GM18909 (cell line): ENCODE measurements around the gene RELL2.

Source experiments
- ATAC-seq: cut with Tn5 transposase; IDR thresholded peaks from one replicate; pipeline ENCODE4 v1.9.1; 2021; ENCODE audit warnings: mild to moderate bottlenecking; ENCODE audit not compliant: unreplicated experiment, poor library complexity

RELL2 gene

DNA sequence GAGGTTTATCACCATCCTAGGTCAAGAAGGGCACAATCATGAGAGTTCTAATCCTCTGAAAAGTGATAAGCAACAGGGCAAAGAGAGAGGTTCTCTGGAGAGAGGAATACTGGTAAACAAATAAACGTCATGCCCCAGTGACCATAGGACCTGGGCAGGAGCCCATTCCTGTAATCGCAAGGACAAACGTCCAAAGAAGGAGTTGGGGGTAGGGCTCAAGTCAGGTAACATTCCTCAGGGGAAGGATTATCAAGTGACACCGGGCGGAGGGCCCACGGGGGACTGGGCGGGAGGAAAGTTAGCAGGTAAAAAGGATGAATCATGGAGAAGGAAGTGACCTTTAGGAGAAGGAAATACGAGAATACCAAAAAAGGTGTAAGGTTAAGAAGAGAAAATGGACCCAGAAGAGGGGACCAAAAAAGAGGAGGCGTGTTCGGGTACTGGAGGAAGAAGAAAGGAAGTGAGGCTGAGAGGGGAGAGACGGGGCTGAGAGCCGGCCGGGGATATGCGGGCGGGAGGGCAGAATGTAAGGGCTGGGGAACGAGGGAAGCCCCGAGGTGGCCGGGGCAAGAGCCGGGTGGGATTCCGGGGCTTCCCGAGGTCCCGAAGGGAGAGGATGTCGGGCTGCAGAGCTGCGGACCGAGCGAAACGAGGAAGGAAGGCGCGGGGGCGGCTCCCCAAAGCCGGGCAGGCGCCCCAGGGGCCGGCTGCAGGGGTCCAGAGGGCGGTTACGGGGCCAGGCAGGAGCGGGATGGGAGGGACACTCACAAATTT is 18.6 kb upstream of the RELL2 start:
- peak; percentile 40 for ATAC-seq

DNA sequence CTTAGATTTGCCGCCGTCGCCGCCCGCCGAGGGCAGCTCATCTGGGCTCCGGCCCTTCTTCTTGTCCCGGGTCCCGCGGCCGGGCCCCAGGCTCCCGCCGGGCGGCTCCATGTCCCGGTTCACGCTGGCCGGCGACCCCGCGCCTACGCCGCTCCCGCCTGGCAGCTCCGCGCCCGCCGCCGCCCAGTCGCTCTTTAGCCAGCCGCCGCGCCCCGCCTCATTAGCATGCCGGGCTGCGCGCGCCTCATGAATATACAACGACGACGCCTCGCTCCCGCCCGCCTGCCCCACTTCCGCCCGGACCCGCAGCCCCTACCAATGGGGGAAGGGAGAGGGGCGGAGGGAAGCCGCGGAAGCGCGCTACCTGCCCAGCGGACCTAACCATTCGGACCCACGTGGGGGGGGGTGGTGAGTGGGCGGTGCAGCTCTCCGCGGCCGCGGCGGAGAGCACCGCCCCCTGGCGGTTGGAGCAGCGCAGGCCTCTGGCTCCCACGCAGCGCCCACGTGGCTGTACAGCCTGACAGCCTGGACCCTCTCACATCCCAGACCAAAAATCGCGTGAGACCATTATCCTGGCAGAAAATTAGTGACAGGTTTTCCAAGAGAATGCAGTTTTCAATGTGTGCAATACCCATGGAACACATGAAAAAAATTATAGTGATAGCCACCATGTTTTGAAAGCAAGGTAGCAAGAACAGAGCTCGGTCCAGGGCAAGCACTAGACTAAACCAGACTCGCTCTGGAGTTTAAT is 17.8 kb upstream of the RELL2 start, which contains the start of gene DIAPH1:
DIAPH1 (minus strand) TSS at position 197 of the 751 bp plus-strand sequence; CDS start at position 111, 86 bp downstream.
- ATAC-seq = peak; percentile 89

DNA sequence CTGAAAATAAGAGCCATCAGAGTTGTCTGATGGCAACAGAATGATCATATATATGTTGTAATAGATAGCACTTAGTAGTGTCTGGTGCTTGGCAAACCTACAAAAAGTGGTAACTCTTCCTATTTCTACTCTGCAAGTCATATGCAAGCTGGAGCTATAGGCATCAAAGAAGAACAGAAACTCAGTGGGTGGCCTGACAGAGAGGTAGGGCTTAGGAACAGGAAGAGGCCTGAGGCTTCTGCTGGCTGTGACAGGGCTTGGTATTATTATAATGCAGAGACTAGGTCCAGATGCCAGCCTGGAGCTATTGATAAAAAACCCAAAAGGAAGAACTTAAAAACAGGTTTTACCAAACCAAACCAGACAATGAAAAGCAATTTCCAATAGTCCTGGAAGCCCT is 13.6 kb upstream of the RELL2 start:
- peak; percentile 47 for ATAC-seq

DNA sequence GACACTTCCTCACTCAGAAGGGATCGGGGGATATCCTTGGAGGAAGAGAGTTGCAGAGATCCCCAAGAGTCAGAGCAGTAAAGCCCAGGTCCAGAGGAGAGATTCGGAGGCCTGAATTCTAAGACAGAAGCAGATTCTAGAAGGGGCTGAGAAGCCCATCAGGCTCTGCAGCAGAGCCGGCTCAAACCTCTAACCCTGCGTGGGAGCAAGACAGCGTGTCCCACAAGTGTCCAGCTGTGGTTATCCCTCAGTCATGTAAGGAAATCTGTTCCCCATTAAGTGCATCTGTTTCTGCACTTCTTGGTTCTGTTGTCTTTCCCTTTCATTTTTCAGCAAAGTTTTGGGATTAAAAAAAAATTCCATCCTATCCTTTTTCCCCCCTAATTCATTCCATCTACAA is 13.2 kb upstream of the RELL2 start:
- no peak for ATAC-seq

DNA sequence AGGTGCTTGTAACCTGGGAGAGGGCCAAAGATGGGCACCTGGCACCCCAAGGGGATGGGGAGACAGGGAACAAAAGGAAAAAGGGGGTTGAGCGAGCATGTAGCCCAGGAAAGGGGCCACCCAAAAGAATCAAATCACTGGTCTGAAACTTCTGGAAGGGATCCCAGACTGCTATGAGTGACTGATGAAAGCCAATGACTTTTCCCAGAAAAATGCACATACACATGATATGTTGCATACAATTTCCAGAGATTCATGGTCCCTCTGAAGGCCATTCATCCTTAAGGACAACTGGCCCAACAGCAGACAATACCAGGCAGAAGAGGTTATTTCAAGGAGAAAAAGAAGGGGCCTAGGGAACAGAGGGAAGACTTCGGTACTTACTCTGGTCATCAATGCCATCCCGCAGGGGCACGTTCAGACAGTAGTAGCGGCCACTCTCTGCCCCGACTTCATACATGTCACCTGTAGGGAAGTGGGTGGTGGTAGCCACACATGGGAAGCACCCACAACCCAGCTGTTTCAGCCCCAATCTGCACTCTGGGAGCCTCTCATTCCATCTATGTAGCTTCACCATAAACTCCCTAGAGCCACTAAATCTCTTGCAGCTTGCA is 8.5 kb upstream of the RELL2 start:
- no peak for ATAC-seq

DNA sequence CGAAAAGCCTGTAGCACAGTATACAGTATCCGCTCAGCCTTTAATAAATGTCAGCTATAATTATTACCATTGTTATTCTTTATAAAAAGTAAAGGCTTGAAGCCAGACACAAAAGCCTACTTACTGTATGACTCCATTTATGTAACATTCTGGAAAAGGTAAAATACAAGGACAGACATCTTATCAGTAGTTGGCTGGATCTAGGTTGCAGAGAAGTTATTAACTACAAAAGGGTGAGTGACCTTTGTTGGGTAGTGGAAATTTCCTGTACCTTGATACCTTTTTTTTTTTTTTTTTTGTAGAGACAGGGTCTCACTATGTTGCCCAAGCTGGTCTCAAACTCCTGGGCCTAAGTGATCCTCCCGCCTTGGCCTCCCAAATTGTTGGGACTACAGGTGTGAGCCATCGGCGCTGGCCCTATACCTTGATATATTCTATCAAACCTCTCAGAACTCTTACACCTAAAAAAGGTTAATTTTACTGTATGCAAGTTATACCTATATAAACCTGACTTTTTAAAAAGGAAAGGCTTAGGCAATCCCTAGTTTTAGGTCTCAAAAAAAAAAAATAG is 6.1 kb upstream of the RELL2 start:
- ATAC-seq = no peak

DNA sequence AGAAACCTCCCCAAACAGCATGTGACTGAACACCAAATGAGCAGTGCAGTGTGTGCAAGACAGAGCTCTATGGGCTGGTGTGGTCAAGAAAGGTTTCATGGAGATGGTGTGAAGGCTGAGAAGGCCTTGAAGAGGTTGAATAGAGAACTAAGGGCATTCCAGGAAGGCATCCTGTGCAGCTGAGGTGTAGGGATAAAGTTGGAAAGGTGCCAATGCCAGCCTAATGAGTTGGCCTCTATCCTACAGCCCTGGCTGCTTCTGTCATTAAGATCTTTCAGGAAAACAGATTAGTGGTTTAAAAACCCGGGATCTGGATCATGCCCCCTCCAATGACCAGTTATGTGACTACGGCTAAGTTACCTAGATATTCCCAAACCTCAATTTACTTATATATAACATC is 4.1 kb upstream of the RELL2 start:
- no peak for ATAC-seq

DNA sequence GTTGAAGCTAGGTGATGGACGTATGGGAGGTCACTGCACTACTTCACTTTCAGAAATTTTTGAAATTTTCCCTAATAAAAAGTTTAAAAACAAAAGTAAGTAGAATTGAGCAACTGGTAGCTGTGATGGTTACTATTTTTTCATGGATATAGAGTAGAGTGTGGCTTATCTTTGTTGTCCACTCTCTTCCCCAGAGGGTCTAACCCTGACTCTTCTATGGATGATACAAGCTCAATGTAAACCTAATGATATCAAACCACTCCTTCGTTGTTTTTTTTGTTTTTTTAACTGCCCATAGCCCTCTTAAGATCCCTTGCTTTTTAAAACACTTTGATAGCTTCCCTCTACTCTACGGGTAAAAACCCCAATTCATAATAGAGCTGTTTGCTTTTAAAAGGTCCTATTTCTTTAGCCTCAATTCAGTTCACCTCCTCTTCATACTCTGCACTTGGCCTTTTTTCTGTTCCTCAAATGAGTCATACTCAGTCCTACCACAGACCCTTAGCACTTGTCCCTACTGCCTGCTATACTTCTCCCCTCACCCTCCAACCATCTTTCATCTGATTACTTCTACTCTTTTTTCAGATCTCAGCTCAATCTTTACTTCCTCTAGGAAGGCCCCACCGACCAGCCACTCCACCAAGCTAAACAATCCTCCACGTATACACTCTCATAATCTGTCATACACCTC is 2.8 kb upstream of the RELL2 start:
- peak; percentile 75 for ATAC-seq

DNA sequence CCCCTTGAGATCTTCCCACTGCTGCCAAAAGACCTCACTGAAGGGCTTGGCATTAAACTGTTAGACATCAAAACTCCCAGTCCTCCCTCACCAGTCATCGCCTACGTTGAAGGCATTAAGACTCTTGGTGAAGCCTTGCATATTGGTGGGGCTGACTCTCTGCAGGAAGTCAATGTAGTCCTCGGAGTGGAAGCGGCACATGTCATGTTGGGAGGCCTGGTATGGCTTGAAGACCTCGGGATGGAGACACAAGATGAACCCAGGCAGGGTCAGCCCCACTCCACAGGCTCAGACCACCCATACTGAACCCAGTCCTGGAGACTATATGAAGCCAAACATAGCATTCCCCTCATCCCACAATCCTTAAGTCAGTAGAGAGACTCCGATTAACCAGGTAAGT is 2.1 kb upstream of the RELL2 start:
- ATAC-seq = no peak

DNA sequence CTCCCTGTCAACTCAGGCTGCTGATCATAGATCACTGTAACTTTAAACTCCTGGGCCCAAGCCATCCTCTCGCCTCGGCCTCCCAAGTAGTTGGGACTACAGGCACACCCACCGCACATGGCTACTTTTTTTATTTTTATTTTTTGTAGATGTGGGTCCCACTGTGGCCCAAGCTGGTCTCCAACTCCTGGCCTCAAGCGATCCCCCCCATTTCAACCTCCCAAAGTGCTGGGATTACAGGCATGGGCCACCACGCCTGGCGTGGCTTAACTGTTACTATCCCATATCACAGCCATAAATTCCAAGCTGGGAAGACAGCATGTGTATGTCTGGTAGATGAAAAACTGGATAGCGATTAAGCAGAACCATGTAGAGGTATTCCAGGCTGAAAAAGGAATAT is 1.2 kb upstream of the RELL2 start:
- ATAC-seq = no peak

DNA sequence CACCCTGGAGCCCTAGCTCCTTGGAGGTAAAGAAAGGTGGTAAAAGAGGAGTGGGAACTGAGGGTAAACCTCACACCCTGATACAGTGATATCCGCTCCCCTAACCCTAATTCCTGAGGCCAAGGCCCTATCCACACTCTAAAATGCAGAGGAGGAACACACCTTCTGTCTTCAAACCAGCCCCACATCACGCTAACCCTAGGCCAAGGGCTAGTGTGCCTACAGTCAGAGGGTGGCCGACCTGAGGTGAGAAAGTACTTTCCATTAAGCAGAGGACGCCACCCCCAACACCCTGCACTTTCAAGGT is 738 bp upstream of the RELL2 start:
- no peak for ATAC-seq

DNA sequence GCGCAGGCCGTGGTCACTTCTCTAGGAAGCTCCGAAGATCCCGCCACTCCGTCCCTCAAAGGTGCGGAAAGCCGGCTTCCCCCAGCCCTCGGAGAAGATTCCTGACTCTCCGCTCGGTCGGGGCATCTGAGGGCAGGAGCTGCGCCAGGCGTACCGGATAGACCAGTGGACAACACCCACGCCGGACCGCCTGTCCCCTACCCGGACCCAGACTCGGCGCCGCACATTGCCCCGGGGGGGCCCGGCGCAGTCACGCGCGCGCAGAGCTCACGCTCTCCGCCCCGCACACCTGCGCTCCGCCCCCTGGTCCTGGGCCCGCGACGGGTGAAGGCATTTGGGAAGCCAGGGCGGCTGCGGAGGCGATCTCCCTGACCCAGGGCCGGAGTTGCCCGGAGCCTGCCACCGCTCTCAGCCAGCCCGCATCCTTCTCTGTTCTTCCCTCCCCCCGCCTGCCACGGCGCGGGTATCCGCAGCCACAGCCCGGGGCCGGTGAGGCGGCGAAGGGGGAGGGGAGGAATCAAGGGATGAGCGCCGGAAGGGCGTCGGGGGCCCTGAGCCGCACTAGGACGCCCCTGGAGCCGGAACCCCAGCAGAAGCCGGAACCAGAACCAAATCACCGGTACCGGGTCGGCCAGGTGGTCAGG is 448 bp downstream of the RELL2 start:
- peak; percentile 25 for ATAC-seq

DNA sequence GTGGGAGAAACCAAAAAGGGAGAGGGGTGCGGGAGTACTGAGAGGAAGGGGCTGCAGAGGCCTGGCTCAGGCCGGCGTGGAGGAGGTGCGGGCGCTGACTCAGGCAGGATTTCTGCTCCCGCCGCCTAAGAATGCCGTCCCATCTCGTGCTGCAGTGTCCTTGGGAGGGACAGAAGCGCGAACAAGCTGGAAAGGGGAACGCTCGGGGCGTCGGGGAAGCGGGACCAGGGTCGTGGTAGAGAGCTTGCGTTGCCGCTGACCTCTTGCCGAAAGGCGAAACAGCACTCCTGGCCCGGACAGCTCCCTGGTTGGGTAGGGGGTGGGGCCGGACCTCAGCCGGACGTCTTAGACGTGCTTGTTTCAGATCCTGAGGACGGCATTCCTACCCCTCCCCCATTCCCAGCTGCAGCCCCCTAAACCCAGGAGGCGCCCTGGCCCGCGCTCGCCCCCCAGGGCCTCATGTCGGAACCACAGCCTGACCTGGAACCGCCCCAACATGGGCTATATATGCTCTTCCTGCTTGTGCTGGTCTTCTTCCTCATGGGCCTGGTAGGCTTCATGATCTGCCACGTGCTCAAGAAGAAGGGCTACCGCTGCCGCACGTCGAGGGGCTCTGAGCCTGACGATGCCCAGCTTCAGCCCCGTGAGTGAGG is 1.1 kb downstream of the RELL2 start:
- peak; percentile 30 for ATAC-seq

DNA sequence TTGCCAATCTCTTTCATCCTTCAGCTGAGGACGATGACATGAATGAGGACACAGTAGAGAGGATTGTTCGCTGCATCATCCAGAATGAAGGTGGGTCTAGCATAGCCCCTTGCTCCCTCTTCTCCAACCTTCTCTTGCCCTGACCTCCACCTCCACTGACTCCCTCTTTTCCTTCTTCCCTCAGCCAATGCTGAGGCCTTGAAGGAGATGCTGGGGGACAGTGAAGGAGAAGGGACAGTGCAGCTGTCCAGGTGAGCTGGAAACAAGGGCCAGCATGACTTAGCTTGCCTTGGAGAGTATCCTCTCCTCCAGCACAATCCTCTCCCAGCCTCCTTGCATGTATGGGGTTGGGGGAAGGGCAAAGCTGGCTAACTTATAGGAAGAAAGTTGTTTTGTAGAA is 2.0 kb downstream of the RELL2 start:
- ATAC-seq = no peak

DNA sequence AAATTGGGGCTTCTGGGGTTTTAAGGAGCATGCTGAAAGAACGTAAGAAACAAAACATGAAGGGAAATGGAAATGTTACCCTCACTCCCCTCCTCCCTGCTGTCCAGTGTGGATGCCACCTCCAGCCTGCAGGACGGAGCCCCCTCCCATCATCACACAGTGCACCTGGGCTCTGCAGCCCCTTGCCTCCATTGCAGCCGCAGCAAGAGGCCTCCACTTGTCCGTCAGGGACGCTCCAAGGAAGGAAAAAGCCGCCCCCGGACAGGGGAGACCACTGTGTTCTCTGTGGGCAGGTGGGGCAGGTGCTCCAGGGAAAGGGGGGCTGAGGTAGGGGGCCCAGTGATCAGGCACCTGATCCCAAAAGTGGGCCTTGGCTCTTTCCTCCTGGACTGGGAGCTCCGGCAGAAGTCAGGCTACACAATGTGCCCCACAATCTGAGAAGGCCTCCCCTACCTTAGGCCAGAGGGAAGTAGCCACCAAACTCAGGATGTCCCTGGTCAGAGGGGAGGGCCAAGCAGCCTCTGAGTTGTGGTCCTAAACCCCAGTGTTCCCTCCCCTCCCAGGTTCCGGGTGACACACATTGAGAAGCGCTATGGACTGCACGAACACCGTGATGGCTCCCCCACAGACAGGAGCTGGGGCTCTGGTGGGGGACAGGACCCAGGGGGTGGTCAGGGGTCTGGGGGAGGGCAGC is 2.7 kb downstream of the RELL2 start:
- ATAC-seq = no peak

DNA sequence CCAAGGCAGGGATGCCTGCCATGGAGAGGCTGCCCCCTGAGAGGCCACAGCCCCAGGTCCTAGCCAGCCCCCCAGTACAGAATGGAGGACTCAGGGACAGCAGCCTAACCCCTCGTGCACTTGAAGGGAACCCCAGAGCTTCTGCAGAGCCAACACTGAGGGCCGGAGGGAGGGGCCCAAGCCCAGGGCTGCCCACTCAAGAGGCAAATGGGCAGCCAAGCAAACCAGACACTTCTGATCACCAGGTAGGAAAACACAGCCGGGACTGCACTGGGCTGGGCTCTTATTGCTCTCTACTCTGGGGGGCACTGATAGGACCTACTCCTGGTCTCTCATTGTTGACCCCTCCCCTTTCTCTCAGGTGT is 3.2 kb downstream of the RELL2 start:
- ATAC-seq = no peak

DNA sequence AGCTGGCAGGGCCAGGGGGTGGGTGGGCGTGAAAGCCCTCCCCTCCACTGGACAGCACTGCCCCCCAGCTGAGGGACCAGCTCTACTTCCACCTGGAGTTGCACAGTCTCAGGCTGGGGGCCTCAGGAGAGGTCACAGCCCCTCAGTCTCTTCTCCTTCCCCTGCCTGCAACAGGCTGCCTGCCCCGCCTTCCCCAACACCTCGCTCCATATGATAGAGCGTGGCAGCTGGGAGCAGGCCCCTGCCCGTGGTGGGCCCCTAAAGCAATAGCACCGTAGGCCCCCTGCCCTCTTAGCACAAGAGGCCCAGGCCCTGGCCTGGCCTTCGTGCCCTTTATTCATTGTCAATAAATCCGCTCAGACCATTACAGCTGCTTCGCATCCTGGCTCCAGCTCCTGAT is 3.9 kb downstream of the RELL2 start:
- no peak for ATAC-seq

DNA sequence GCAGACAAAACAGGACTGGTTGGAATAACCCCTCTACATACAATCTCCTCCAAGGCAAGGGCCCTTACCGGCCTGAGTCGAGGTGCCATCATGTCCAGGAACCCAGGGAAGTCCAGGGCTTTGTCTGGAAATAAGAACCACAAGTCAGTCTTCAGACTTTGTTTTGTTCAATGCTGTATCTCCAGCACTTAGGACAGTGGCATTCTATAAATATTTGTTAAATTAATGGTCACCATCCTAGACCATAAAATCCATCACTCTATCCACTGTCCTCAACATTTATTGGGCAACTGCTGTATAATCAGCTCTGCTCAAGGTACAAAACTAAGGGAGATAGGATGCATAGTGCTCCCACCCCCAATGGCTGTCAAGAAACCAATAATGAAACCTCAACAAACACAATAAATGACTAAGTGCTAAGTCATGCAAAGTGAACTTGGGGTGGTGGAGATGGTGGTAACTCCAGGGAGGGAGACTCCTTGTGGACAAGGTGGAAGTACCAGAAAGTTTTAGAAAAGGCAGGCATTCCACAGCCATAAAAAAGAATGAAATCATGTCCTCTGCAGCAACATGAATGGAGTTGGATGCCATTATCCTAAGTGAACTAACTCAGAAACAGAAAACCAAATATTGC is 5.0 kb downstream of the RELL2 start:
- ATAC-seq = peak; percentile 49

DNA sequence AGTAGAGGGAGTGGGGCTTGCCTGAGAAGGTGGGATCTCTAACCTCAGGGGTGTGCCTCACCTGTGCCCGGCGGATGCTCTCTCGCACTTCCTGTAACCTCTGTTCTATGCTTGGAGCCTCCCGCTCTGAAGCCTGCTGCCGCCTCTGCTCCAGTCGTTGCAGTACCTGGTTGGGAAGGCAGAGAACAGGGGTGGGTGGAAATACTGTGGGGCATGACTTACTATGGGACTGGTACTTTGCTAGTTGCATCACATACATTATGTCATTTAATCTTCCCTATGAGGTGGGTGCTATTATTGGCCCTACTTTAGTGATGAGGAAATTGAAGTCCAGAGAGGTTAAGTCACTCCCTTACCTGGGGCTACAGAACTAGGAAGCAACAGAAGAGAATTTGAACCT is 9.2 kb downstream of the RELL2 start:
- ATAC-seq = no peak
